Fibroblast of the aortic adventitia (primary cell): Measurements from ENCODE around the gene SV2A. TPM values are rescaled to one million over a fixed set of nuclear protein-coding genes. Genes with fewer than 3 reads are reported as not detected.
"Not testable (repeated sequence)": the region's sequence is repeated elsewhere in the genome, so short reads cannot be mapped to it uniquely, and the experiment has no call there.

Source experiments
- DNase-seq: peaks from one replicate; pipeline ENCODE4 v3.0.0-alpha.2; 2010; ENCODE audit warnings: low read depth
- H3K4me3 ChIP-seq: 2 replicates; pipeline ENCODE4 v1.5.1; 2011; ENCODE audit warnings: low read depth, mild to moderate bottlenecking, control low read depth, low read length, moderate library complexity
- CTCF ChIP-seq: IDR thresholded peaks from 2 replicates; pipeline ENCODE4 v1.5.1; 2011; ENCODE audit warnings: mild to moderate bottlenecking, low read length, control low read depth, inconsistent platforms; ENCODE audit not compliant: insufficient read depth
- total RNA-seq: library from RNA; depleted of rRNA; stranded (reverse); fragments of >200 nt; gene quantifications from 2 replicates; pipeline ENCODE4 v1.2.3, GENCODE V29; 2012; ENCODE audit warnings: low replicate concordance

SV2A gene
- total RNA-seq, 1 donor = 25.0 TPM

GRCh38 chr1:149881876-149882275, 35.8 kb downstream of the SV2A start:
- DNase-seq = no peak
- TF ChIP-seq CTCF = no peak
- H3K4me3 ChIP-seq = no peak overlapping the region

GRCh38 chr1:149879556-149879955, 38.1 kb downstream of the SV2A start:
- TF ChIP-seq CTCF = no peak
- DNase-seq = no peak

DNA sequence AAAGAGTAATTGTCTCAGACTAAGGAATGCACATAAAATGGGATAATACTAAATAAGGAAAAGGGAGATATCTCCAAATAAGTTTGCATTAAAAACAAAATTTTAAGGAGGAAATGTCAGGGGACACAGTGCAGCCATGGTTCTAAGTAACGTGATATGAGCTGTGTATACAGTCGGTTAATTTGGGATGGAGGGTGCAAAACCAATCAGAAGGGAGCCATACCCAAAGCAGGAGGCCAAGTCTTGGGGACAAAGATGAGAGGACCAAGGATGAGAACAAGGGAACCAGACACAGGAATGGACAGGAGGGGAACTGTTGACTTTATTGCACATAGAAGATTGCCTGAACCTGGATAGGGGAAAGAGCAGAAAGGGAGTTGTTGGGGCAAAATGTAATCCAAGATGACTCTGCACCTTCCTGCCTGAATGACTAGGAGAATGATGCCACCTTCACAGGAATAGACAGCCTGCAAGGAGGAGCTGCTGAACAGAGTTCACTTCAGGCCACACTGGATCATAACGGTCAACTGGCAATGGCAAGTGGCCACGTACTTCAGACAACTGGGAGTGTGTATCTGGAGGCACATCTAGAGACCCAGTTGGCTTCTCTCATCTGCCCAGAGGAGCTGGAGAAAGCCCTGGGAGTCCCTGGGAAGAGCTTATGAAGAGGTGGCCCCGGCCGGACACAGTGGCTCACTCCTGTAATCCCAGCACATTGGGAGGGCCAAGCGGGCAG, 40.3 kb downstream of the SV2A start:
- TF ChIP-seq CTCF = no peak
- H3K4me3 ChIP-seq = no peak overlapping the region

More at GRCh38 chr1:149879556-149879955, 38.1 kb downstream of the SV2A start:
- H3K4me3 ChIP-seq = no peak overlapping the region

DNA sequence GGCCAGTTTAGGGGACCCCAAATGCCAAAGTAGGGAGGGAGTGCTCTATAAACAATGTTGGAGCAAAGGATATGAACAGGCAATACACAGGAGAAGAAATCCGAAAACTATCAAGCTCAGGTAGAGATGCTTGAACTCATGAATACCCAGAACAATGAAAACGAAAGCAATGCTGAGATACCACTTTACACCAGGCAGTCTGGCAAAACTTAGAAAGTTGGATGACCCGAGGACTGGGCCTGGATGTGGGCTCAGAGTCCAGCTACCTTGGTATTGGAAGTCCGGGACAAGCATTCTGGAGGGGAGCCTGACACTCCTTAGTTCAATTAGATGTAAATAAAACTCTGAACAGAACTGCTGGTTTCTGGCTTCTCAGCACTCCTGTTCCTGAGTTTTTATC, 44.6 kb downstream of the SV2A start:
- H3K4me3 ChIP-seq, DNase-seq: not testable (repeated sequence)

More for the DNA sequence above, 40.3 kb downstream of the SV2A start:
- DNase-seq = no peak

DNA sequence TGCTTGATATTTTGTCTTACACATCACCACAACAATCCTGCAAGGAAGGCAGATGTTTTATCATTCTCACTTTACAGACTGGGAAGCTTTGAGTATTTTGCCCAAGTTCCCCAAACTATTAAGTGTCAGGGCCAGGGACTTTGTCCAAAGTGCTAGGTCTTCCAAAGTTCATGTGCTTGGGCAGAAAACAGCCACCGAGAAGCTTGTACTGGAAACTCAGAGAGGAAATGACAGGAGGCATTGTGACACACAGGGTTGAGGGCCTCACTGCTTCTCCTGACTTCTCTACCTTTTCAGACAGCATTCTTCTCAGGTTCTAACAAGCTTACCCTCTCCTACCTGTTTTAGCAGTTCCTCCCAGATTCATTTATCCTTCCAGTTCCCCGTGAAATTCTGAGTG, 50.8 kb downstream of the SV2A start:
- H3K4me3 ChIP-seq, DNase-seq: not testable (repeated sequence)

GRCh38 chr1:149861497-149862054, 56.1 kb downstream of the SV2A start:
- not testable (repeated sequence) for DNase-seq, H3K4me3 ChIP-seq

GRCh38 chr1:149860684-149861496, 56.8 kb downstream of the SV2A start:
- DNase-seq, H3K4me3 ChIP-seq: not testable (repeated sequence)

DNA sequence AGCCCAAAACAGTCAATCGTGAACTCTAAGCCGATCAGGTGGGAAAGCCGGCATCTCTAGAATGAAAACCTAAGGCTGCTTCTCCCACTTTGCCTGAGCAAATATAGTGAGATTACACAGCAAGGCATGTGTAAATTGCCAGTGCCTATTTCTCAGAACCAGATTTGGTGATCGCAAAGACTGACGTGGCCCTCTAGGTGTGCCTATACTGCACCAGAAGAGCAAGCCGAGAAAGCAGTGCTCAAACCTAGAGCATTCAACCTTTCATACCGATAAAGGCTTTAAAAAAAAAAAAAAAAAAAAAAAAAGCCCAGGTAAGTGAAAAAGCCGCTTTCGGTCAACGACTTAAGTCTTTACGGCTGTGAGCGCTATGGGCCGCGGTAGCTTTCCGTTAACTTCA, 57.4 kb downstream of the SV2A start:
- not testable (repeated sequence) for DNase-seq, H3K4me3 ChIP-seq

Other genes starting within 250 kb of the SV2A start
- gene FCGR1A, start 135.2 kb downstream of the SV2A start, total RNA-seq = not detected in 2 replicates
- 7.0 and 9.4 TPM in 2 replicates for gene BOLA1, start 18.3 kb downstream of the SV2A start, total RNA-seq
- gene SF3B4, start 10.0 kb upstream of the SV2A start, total RNA-seq = 2.8 and 24.9 TPM in 2 replicates
- gene MTMR11, start 19.0 kb upstream of the SV2A start, total RNA-seq = 7.3 and 22.1 TPM in 2 replicates
- 17.7 and 41.7 TPM in 2 replicates for gene OTUD7B, start 92.9 kb upstream of the SV2A start, total RNA-seq
- gene VPS45, start 149.9 kb upstream of the SV2A start, total RNA-seq = 26.0 and 47.8 TPM in 2 replicates
- gene PLEKHO1, start 232.1 kb upstream of the SV2A start, total RNA-seq = 27.7 and 43.6 TPM in 2 replicates